HFFc6 (cell line): ENCODE results near the gene TMEM233. TPM values are rescaled to one million over a fixed set of nuclear protein-coding genes. Genes with fewer than 3 reads are reported as not detected.

Experiments
- DNase-seq: peaks from one replicate; pipeline ENCODE4 v3.0.0-alpha.2; 2018
- H3K27ac Mint-ChIP-seq: 2 replicates; pipeline ENCODE4 v1.8.0; 2020; ENCODE audit warnings: mild to moderate bottlenecking, mixed read lengths
- H3K27me3 Mint-ChIP-seq: 2 replicates; pipeline ENCODE4 v1.8.0; 2021; ENCODE audit warnings: mild to moderate bottlenecking, moderate library complexity, mixed read lengths; ENCODE audit not compliant: insufficient read depth
- H3K36me3 Mint-ChIP-seq: 2 replicates; pipeline ENCODE4 v1.8.0; 2021; ENCODE audit warnings: low read depth, mixed read lengths
- H3K4me1 Mint-ChIP-seq: 2 replicates; pipeline ENCODE4 v1.8.0; 2020; ENCODE audit warnings: low read depth, mixed read lengths
- H3K4me3 Mint-ChIP-seq: 2 replicates; pipeline ENCODE4 v1.8.0; 2020; ENCODE audit warnings: mild to moderate bottlenecking, moderate library complexity, mixed read lengths
- H3K9me3 Mint-ChIP-seq: 2 replicates; pipeline ENCODE4 v1.8.0; 2020; ENCODE audit warnings: mild to moderate bottlenecking, mixed read lengths
- CTCF ChIP-seq: fragments of 200-600 bp; sonication (generic); IDR thresholded peaks from 2 replicates; pipeline ENCODE4 v1.5.0; 2021; ENCODE audit warnings: antibody characterized with exemption, mild to moderate bottlenecking
- total RNA-seq, 6 experiments: library from RNA; stranded (reverse); fragmentation: NEBNext Ultra II Directional; extraction: Animal tissue kit (Norgen Biotek cat#: 25700); gene quantifications; 2 replicates in 1 of 6; 3 replicates in 5 of 6; pipeline ENCODE4 v1.2.3, GENCODE V29; 2021

Gene TMEM233
- total RNA-seq, 6 experiments from 2014 or later, result not detected

- peaks cover 34% of the 10 kb centered on the region for H3K4me1 Mint-ChIP-seq
- H3K36me3 Mint-ChIP-seq, result peaks cover 20% of the 10 kb centered on the region
- H3K9me3 Mint-ChIP-seq, result no peaks in the 10 kb centered on the region
- TF ChIP-seq CTCF, result no peak
- H3K4me3 Mint-ChIP-seq, result no peak overlapping the region
- no peak for DNase-seq
- H3K27ac Mint-ChIP-seq, result no peak overlapping the region
- no peaks in the 10 kb centered on the region for H3K27me3 Mint-ChIP-seq
These were observed 97.7 kb downstream of the TMEM233 start for GRCh38 chr12:119691202-119691810.

GRCh38 chr12:119692410-119692809, 98.8 kb downstream of the TMEM233 start:
- peaks cover 17% of the 10 kb centered on the region for H3K36me3 Mint-ChIP-seq
- peak overlapping the region; percentile 56 for H3K4me3 Mint-ChIP-seq
- H3K27me3 Mint-ChIP-seq, result no peaks in the 10 kb centered on the region
- TF ChIP-seq CTCF, result no peak
- no peak for DNase-seq
- H3K4me1 Mint-ChIP-seq, result peaks cover 34% of the 10 kb centered on the region
- H3K27ac Mint-ChIP-seq, result peak overlapping the region; percentile 74
- no peaks in the 10 kb centered on the region for H3K9me3 Mint-ChIP-seq

Other genes with a start within 250 kb of the TMEM233 start
- gene PRKAB1, start 74.4 kb downstream of the TMEM233 start, total RNA-seq, result 10 to 100 TPM; 14.7 to 19.5 (median 18.0) TPM